H1 (cell line): ENCODE measurements around the gene ZNF407. TPM values are rescaled to one million over a fixed set of nuclear protein-coding genes. Genes with fewer than 3 reads are reported as not detected.

Experiments used
- CTCF ChIA-PET: fragments of 300-600 bp; sonication (Branson Sonifier 250); formaldehyde crosslinking; loops from one replicate; lab custom pipeline; 2021; ENCODE audit not compliant: partially characterized antibody; lab: Charles Lee
- POLR2A ChIA-PET: fragments of 300-600 bp; sonication (Branson Sonifier 250); formaldehyde crosslinking; loops from one replicate; lab custom pipeline; 2021; ENCODE audit warnings: inconsistent platforms; ENCODE audit not compliant: partially characterized antibody; lab: Charles Lee
- DNase-seq, 2 experiments: peaks; one replicate each; pipeline versions ENCODE4 v3.0.0 to v3.0.0-alpha.2; 2010 to 2022; ENCODE audit warnings: low spot score in 2 of 2, low read depth in 1 of 2, mixed read lengths in 1 of 2
- FAIRE-seq: peaks from 2 replicates; lab custom pipeline; 2011; peaks lifted over from hg19 to GRCh38; lab: Jason Lieb, UNC
- H2AFZ ChIP-seq: 2 replicates; pipeline ENCODE4 v1.8.1; 2012; ENCODE audit warnings: low read length, inconsistent platforms
- H2AK5ac ChIP-seq: 2 replicates; pipeline ENCODE4 v1.6.1; 2013; ENCODE audit warnings: low read depth, low read length
- H2BK120ac ChIP-seq: replicated peaks from 2 replicates; pipeline ENCODE3; 2013; ENCODE audit warnings: low read depth, low read length, inconsistent platforms
- H2BK12ac ChIP-seq: 2 replicates; pipeline ENCODE4 v1.6.1; 2013; ENCODE audit warnings: low read depth, low read length
- H2BK15ac ChIP-seq: 2 replicates; pipeline ENCODE4 v1.6.1; 2013; ENCODE audit warnings: low read length
- H2BK20ac ChIP-seq: 2 replicates; pipeline ENCODE4 v1.6.1; 2013; ENCODE audit warnings: low read length
- H2BK5ac ChIP-seq: 2 replicates; pipeline ENCODE4 v1.6.1; 2013; ENCODE audit warnings: low read depth, low read length
- H3K14ac ChIP-seq: 2 replicates; pipeline ENCODE4 v1.6.1; 2013; ENCODE audit warnings: inconsistent platforms; ENCODE audit not compliant: insufficient read length
- H3K18ac ChIP-seq: 2 replicates; pipeline ENCODE4 v1.6.1; 2013; ENCODE audit warnings: low read length; ENCODE audit errors: extremely low read depth
- H3K23ac ChIP-seq: 2 replicates; pipeline ENCODE4 v1.6.1; 2013; ENCODE audit warnings: inconsistent platforms; ENCODE audit not compliant: insufficient read length
- H3K23me2 ChIP-seq: 2 replicates; pipeline ENCODE4 v1.6.1; 2013; ENCODE audit warnings: low read depth, low read length
- H3K27ac ChIP-seq: 2 replicates; pipeline ENCODE4 v1.6.1; 2011; ENCODE audit warnings: low read depth, low read length, inconsistent platforms
- H3K27me3 ChIP-seq, 4 experiments: replicated peaks in 1 of 4; 1 replicate in 1 of 4; 2 replicates in 3 of 4; pipeline versions ENCODE4 v1.6.1 to v1.8.1; 2011 to 2013; ENCODE audit warnings: low read length in 3 of 4, mild to moderate bottlenecking in 3 of 4, inconsistent platforms in 2 of 4, mixed read lengths in 2 of 4, moderate library complexity in 1 of 4; ENCODE audit not compliant: control insufficient read depth in 3 of 4, insufficient read depth in 3 of 4; ENCODE audit errors: extremely low read depth in 1 of 4
- H3K36me3 ChIP-seq, 4 experiments: 2 replicates each; pipeline versions ENCODE4 v1.6.1 to v1.8.1; 2011 to 2013; ENCODE audit warnings: mild to moderate bottlenecking in 4 of 4, low read length in 3 of 4, moderate library complexity in 2 of 4, control low read depth in 1 of 4, inconsistent platforms in 1 of 4; ENCODE audit not compliant: insufficient read depth in 4 of 4, control insufficient read depth in 2 of 4
- H3K4ac ChIP-seq: replicated peaks from 2 replicates; pipeline ENCODE3; 2013; ENCODE audit warnings: low read length, low read depth, mixed read lengths, inconsistent platforms; ENCODE audit not compliant: insufficient read length
- H3K4me1 ChIP-seq, 4 experiments: replicated peaks in 1 of 4; 1 replicate in 1 of 4; 2 replicates in 3 of 4; pipeline versions ENCODE4 v1.6.1 to v1.8.1; 2011 to 2013; ENCODE audit warnings: low read length in 3 of 4, inconsistent platforms in 2 of 4, mixed read lengths in 1 of 4; ENCODE audit not compliant: insufficient read depth in 4 of 4, control insufficient read depth in 3 of 4
- H3K4me2 ChIP-seq, 2 experiments: 2 replicates each; pipeline versions ENCODE4 v1.6.1 to v1.8.1; 2011 to 2013; ENCODE audit warnings: low read depth in 2 of 2, low read length in 2 of 2, control low read depth in 1 of 2, inconsistent platforms in 1 of 2, mild to moderate bottlenecking in 1 of 2; ENCODE audit not compliant: insufficient read depth in 1 of 2
- H3K4me3 ChIP-seq, 4 experiments: fragments of 200-600, 300-600 bp in 1 of 4; sonication (generic), shearing (Covaris generic), sonication (Bioruptor Twin) in 1 of 4; 2 replicates each; pipeline versions ENCODE4 v1.5.1 to v1.8.1; 2011 to 2016; ENCODE audit warnings: low read length in 4 of 4, low read depth in 3 of 4, control low read depth in 2 of 4, inconsistent platforms in 2 of 4, mild to moderate bottlenecking in 2 of 4, mixed read lengths in 1 of 4, moderate library complexity in 1 of 4; ENCODE audit not compliant: insufficient read depth in 2 of 4; ENCODE audit errors: extremely low read depth in 1 of 4
- H3K56ac ChIP-seq: replicated peaks from 2 replicates; pipeline ENCODE3; 2013; ENCODE audit warnings: low read depth, mild to moderate bottlenecking, mixed read lengths, low read length, inconsistent platforms; ENCODE audit not compliant: insufficient read length
- H3K79me1 ChIP-seq: 2 replicates; pipeline ENCODE4 v1.6.1; 2013; ENCODE audit warnings: low read depth, low read length, control low read depth
- H3K79me2 ChIP-seq, 2 experiments: 2 replicates each; pipeline versions ENCODE4 v1.6.1 to v1.8.1; 2012 to 2013; ENCODE audit warnings: low read length in 2 of 2, mild to moderate bottlenecking in 2 of 2, inconsistent platforms in 1 of 2; ENCODE audit not compliant: insufficient read depth in 2 of 2, control insufficient read depth in 1 of 2
- H3K9ac ChIP-seq, 4 experiments: replicated peaks in 1 of 4; 1 replicate in 1 of 4; 2 replicates in 3 of 4; pipeline versions ENCODE4 v1.6.1 to v1.8.1; 2011 to 2013; ENCODE audit warnings: low read depth in 3 of 4, low read length in 3 of 4, control low read depth in 2 of 4, mild to moderate bottlenecking in 2 of 4, moderate library complexity in 2 of 4, inconsistent platforms in 1 of 4; ENCODE audit errors: extremely low read depth in 1 of 4
- H3K9me3 ChIP-seq, 2 experiments: 2 replicates each; pipeline versions ENCODE4 v1.6.1 to v1.8.1; 2012 to 2013; ENCODE audit warnings: mild to moderate bottlenecking in 2 of 2, moderate library complexity in 2 of 2, control low read depth in 1 of 2, inconsistent platforms in 1 of 2, low read depth in 1 of 2, low read length in 1 of 2, mixed read lengths in 1 of 2; ENCODE audit not compliant: insufficient read depth in 2 of 2
- H4K20me1 ChIP-seq, 2 experiments: replicated peaks in 1 of 2; 2 replicates each; pipeline versions ENCODE3 to v1.8.1; 2011 to 2013; ENCODE audit warnings: inconsistent platforms in 2 of 2, low read length in 2 of 2, mild to moderate bottlenecking in 1 of 2; ENCODE audit not compliant: insufficient read depth in 2 of 2, control insufficient read depth in 1 of 2
- H4K5ac ChIP-seq: 2 replicates; pipeline ENCODE4 v1.6.1; 2013; ENCODE audit warnings: low read length, low read depth, mixed read lengths, inconsistent platforms; ENCODE audit not compliant: insufficient read length
- H4K8ac ChIP-seq: 2 replicates; pipeline ENCODE4 v1.8.0; 2013; ENCODE audit warnings: mild to moderate bottlenecking, moderate library complexity, low read length, inconsistent platforms; ENCODE audit not compliant: insufficient read depth; ENCODE audit errors: extremely low read depth
- H4K91ac ChIP-seq: replicated peaks from 2 replicates; pipeline ENCODE3; 2013; ENCODE audit warnings: low read length, mixed read lengths, inconsistent platforms; ENCODE audit not compliant: insufficient read length
- BACH1 ChIP-seq: IDR thresholded peaks from 2 replicates; pipeline ENCODE4 v1.6.1; 2012; ENCODE audit warnings: low read length, improper control_type of control experiment
- CHD1 ChIP-seq: IDR thresholded peaks from 2 replicates; pipeline ENCODE4 v1.6.1; 2012; ENCODE audit warnings: low read depth, low read length, improper control_type of control experiment
- GABPA ChIP-seq: IDR thresholded peaks from 2 replicates; pipeline ENCODE4 v1.6.1; 2011; ENCODE audit warnings: mild to moderate bottlenecking, low read length, moderate library complexity, borderline replicate concordance; ENCODE audit not compliant: insufficient read depth
- KDM4A ChIP-seq: IDR thresholded peaks from one replicate; pipeline ENCODE4 v1.7.1; 2012; ENCODE audit warnings: low read depth, mild to moderate bottlenecking, moderate library complexity, low read length, inconsistent platforms; ENCODE audit not compliant: severe bottlenecking
- NRF1 ChIP-seq: IDR thresholded peaks from 2 replicates; pipeline ENCODE4 v1.6.1; 2011; ENCODE audit warnings: mild to moderate bottlenecking, low read depth, low read length, improper control_type of control experiment
- POLR2AphosphoS5 ChIP-seq: IDR thresholded peaks from 2 replicates; pipeline ENCODE4 v1.6.1; 2011; ENCODE audit warnings: low read depth, low read length
- RBBP5 ChIP-seq: IDR thresholded peaks from 2 replicates; pipeline ENCODE4 v1.7.1; 2012; ENCODE audit warnings: low read depth, mild to moderate bottlenecking, inconsistent platforms, low read length, moderate library complexity, borderline replicate concordance
- RXRA ChIP-seq: IDR thresholded peaks from 2 replicates; pipeline ENCODE4 v1.6.1; 2011; ENCODE audit warnings: low read depth, mild to moderate bottlenecking, low read length, moderate library complexity; ENCODE audit not compliant: insufficient read depth
- SAP30 ChIP-seq: fragments of 300-600 bp; sonication (generic); IDR thresholded peaks from 2 replicates; pipeline ENCODE4 v1.7.1; 2012; ENCODE audit warnings: low read length, moderate library complexity, mild to moderate bottlenecking, inconsistent platforms; ENCODE audit not compliant: insufficient read depth, insufficient replicate concordance
- SIN3A ChIP-seq, 2 experiments: IDR thresholded peaks in 1 of 2; conservative IDR thresholded peaks in 1 of 2; 2 replicates each; pipeline ENCODE4 v1.6.1; 2011 to 2012; ENCODE audit warnings: low read length in 2 of 2, improper control_type of control experiment in 1 of 2, low read depth in 1 of 2, mild to moderate bottlenecking in 1 of 2
- SRF ChIP-seq: IDR thresholded peaks from 2 replicates; pipeline ENCODE4 v1.6.1; 2011; ENCODE audit warnings: mild to moderate bottlenecking, low read depth, low read length, moderate library complexity
- TAF1 ChIP-seq: IDR thresholded peaks from 2 replicates; pipeline ENCODE4 v1.6.1; 2011; ENCODE audit warnings: mild to moderate bottlenecking, low read depth, low read length
- TBP ChIP-seq: IDR thresholded peaks from 2 replicates; pipeline ENCODE4 v1.6.1; 2011; ENCODE audit warnings: low read depth, low read length, improper control_type of control experiment
- TEAD4 ChIP-seq: IDR thresholded peaks from 2 replicates; pipeline ENCODE4 v1.6.1; 2012; ENCODE audit warnings: low read depth, low read length, inconsistent platforms, mixed read lengths
- WGBS, 2 experiments: shearing (Covaris generic) in 1 of 2; methylation state at CpG; one replicate each; pipeline versions ENCODE4 v1.1.6 to v1.1.7; 2013 to 2015; ENCODE audit warnings: low lambda C conversion rate in 2 of 2, mixed read lengths in 2 of 2, inconsistent platforms in 1 of 2, low coverage in 1 of 2, missing lambda C conversion rate in 1 of 2; ENCODE audit not compliant: insufficient replicate concordance in 2 of 2, insufficient coverage in 1 of 2, insufficient read length in 1 of 2; ENCODE audit errors: extremely low coverage in 1 of 2, missing lambda C conversion rate in 1 of 2; 5-methylcytosine and 5-hydroxymethylcytosine counted together
- polyA plus RNA-seq, 7 experiments: library from polyadenylated mRNA; depleted of rRNA in 3 of 7; stranded (reverse) in 5 of 7; unstranded in 2 of 7; fragments of >200 nt in 5 of 7; fragments of 200-250 nt in 2 of 7; gene quantifications; 1 replicate in 5 of 7; 2 replicates in 1 of 7; 4 replicates in 1 of 7; pipeline versions ENCODE4 v1.2.1 to v1.2.3, GENCODE V29; 2011 to 2013; ENCODE audit warnings: missing spikeins in 2 of 7, mixed read lengths in 2 of 7
- total RNA-seq: library from RNA; stranded (reverse); fragmentation: NEBNext Ultra II Directional; extraction: Animal tissue kit (Norgen Biotek cat#: 25700); gene quantifications from 2 replicates; pipeline ENCODE4 v1.2.1, GENCODE V29; 2021
- TF ChIP-seq, protein P1 (sequence below): IDR thresholded peaks from 2 replicates; pipeline ENCODE4 v1.6.1; 2012; ENCODE audit warnings: inconsistent platforms

ZNF407 gene
- total and polyA plus RNA-seq, 2 of the 8 experiments (the other 6 are each of a cell fraction or from before 2014, with no cell fraction given) = 1.5 to 6.8 TPM

DNA sequence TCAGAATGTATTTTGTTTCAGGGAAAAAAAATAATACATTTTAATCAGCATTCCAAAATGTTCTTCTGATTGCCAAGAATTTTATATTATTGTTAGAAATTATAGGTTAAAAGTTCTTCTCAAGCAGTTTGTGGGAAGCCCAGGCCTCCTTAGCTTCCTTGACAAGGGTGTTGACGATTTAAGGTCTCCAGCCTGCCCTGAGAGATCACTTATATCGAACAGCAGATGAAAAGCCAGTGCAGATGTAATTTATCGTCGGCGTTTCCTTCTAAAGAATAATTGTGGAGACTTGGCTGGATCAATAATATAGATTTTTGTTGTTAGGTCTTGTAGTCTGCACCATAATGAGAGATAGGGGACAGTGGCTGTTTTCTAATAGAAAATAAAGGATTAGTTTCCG, 280.6 kb downstream of the ZNF407 start:
- peaks cover 3 to 7% (median 4%) of the 10 kb centered on the region in 4 experiments; a peak in 4 of 7 replicates for H3K4me1 ChIP-seq
- no peak overlapping the region for H4K5ac ChIP-seq
- no peak overlapping the region for H4K8ac ChIP-seq
- H3K4ac ChIP-seq = no peak overlapping the region
- ChIA-PET POLR2A (no interaction called here), CTCF (no interaction called here)
- no peak overlapping the region for H3K9ac ChIP-seq
- H3K27me3 ChIP-seq = no peaks in the 10 kb centered on the region
- H3K14ac ChIP-seq = no peak overlapping the region
- no peak overlapping the region for H3K27ac ChIP-seq
- no peak overlapping the region for H2AK5ac ChIP-seq
- H3K9me3 ChIP-seq = no peaks in the 10 kb centered on the region
- DNase-seq = no peak
- no peak overlapping the region for H4K91ac ChIP-seq
- H3K56ac ChIP-seq = no peak overlapping the region
- H2AFZ ChIP-seq = no peak overlapping the region
- H2BK20ac ChIP-seq = no peak overlapping the region
- no peaks in the 10 kb centered on the region for H4K20me1 ChIP-seq
- no peak overlapping the region for H2BK5ac ChIP-seq
- H3K4me2 ChIP-seq = no peak overlapping the region
- no peak overlapping the region for H3K18ac ChIP-seq
- H3K36me3 ChIP-seq = no peaks in the 10 kb centered on the region
- no peak overlapping the region for H2BK12ac ChIP-seq
- no peaks in the 10 kb centered on the region for H3K79me2 ChIP-seq
- H3K23ac ChIP-seq = no peak overlapping the region
- H3K23me2 ChIP-seq = no peaks in the 10 kb centered on the region
- no peaks in the 10 kb centered on the region for H3K79me1 ChIP-seq
- WGBS, 2 experiments = 90% methylated on average over 6 of the region's 6 CpGs; no CpG with 5 or more reads in 1 of the 2 experiments
- no peak overlapping the region for H3K4me3 ChIP-seq
- no peak for FAIRE-seq
- no peak overlapping the region for H2BK15ac ChIP-seq
- H2BK120ac ChIP-seq = no peak overlapping the region
- no peak for TF ChIP-seq GABPA
- no peak for TF ChIP-seq BACH1
- no peak for TF ChIP-seq SRF
- TF ChIP-seq CHD1 = no peak
- TF ChIP-seq, protein P1, sequence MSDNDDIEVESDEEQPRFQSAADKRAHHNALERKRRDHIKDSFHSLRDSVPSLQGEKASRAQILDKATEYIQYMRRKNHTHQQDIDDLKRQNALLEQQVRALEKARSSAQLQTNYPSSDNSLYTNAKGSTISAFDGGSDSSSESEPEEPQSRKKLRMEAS = no peak
- TF ChIP-seq RBBP5 = no peak
- no peak for TF ChIP-seq NRF1
- no peak for TF ChIP-seq SAP30
- no peak for TF ChIP-seq TEAD4
- TF ChIP-seq POLR2AphosphoS5 = no peak
- TF ChIP-seq TAF1 = no peak
- no peak for TF ChIP-seq KDM4A
- TF ChIP-seq TBP = no peak
- no peak for TF ChIP-seq RXRA
- no peak for TF ChIP-seq SIN3A (conservative IDR thresholded peaks at IDR 0.05 in 1 of 2, IDR thresholded peaks at IDR 0.05 in 1 of 2; ENCODE audit: low read depth in 1 of 2, low read length in 2 of 2)
